Measurements from ENCODE around the gene SCN1A.

GRCh38 chr2:166163775-166164174 is 36.0 kb upstream of the SCN1A start:
- TF ChIP-seq, protein P1, sequence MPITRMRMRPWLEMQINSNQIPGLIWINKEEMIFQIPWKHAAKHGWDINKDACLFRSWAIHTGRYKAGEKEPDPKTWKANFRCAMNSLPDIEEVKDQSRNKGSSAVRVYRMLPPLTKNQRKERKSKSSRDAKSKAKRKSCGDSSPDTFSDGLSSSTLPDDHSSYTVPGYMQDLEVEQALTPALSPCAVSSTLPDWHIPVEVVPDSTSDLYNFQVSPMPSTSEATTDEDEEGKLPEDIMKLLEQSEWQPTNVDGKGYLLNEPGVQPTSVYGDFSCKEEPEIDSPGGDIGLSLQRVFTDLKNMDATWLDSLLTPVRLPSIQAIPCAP (CRISPR knock-in tag; IDR thresholded peaks at IDR 0.05) = no peak
- TF ChIP-seq ESRRA (CRISPR knock-in tag; IDR thresholded peaks at IDR 0.05; ENCODE audit: borderline replicate concordance) = no peak
- no peak for TF ChIP-seq CTCF (IDR thresholded peaks at IDR 0.05)
- TF ChIP-seq NR2C2 (CRISPR knock-in tag; IDR thresholded peaks at IDR 0.05) = no peak
- TF ChIP-seq MAX (CRISPR knock-in tag; IDR thresholded peaks at IDR 0.05) = no peak
- TF ChIP-seq FOXP4 (CRISPR knock-in tag; IDR thresholded peaks at IDR 0.05) = no peak
- TF ChIP-seq, protein P2, sequence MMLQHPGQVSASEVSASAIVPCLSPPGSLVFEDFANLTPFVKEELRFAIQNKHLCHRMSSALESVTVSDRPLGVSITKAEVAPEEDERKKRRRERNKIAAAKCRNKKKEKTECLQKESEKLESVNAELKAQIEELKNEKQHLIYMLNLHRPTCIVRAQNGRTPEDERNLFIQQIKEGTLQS (CRISPR knock-in tag; conservative IDR thresholded peaks at IDR 0.05) = no peak
- TF ChIP-seq SP1 (CRISPR knock-in tag; conservative IDR thresholded peaks at IDR 0.05) = no peak

All from WTC11 (cell line).